GM12875 (cell line): ENCODE results near the gene DNAAF5.

Source experiments
- H3K4me3 ChIP-seq: one replicate; pipeline ENCODE4 v1.5.1; 2011; ENCODE audit warnings: low read depth, low read length, control low read depth
- CTCF ChIP-seq: IDR thresholded peaks from 2 replicates; pipeline ENCODE4 v1.5.1; 2011; ENCODE audit warnings: low read depth, mild to moderate bottlenecking, control low read depth, inconsistent platforms, low read length, moderate library complexity, borderline replicate concordance; ENCODE audit not compliant: insufficient read depth

Gene DNAAF5

GRCh38 chr7:738241-738640, 11.7 kb downstream of the DNAAF5 start:
- no peak for TF ChIP-seq CTCF
- H3K4me3 ChIP-seq: no peak overlapping the region

- no peak for TF ChIP-seq CTCF
- H3K4me3 ChIP-seq: no peak overlapping the region
Observed at GRCh38 chr7:738723-739454, 12.4 kb downstream of the DNAAF5 start.

- TF ChIP-seq CTCF: no peak
- H3K4me3 ChIP-seq: no peak overlapping the region
Observed at GRCh38 chr7:739455-739982, 13.0 kb downstream of the DNAAF5 start.

GRCh38 chr7:739983-740942, 13.8 kb downstream of the DNAAF5 start:
- no peak for TF ChIP-seq CTCF
- no peak overlapping the region for H3K4me3 ChIP-seq

GRCh38 chr7:741191-741671, 14.7 kb downstream of the DNAAF5 start:
- H3K4me3 ChIP-seq: no peak overlapping the region
- TF ChIP-seq CTCF: no peak

- TF ChIP-seq CTCF: no peak
- no peak overlapping the region for H3K4me3 ChIP-seq
Observed at GRCh38 chr7:741850-742249, 15.4 kb downstream of the DNAAF5 start.
